GM19025 (cell line): ENCODE results near the gene EPHA3.

Experiments used
- ATAC-seq: cut with Tn5 transposase; IDR thresholded peaks from one replicate; pipeline ENCODE4 v1.9.1; 2021; ENCODE audit warnings: mild to moderate bottlenecking, low read depth, moderate library complexity; ENCODE audit not compliant: unreplicated experiment

EPHA3 gene

DNA sequence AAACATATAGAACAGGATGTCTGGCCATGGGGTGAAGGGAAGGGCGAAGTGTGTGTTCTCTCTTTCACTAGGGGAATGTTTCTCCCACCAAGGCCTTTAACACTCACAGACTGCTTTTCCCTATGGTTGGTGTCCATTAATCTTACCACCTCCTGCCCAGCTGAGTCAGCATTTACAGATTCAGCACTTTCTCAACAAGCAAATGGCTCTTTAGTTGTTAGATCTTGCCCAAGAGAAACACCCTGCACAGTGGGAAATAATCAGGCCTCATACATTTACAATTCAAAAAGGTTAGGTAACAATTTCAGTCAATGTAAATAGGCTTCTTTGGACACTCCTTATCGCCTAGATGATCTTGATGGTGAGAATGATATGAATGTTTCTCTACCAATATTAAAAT, 418.2 kb downstream of the EPHA3 start:
- ATAC-seq = no peak

GRCh38 chr3:89527736-89528305, 420.4 kb downstream of the EPHA3 start:
- no peak for ATAC-seq
